OCI-LY7 (cell line): Measurements from ENCODE around the gene KRTAP25-1. TPM values are rescaled to one million over a fixed set of nuclear protein-coding genes. Genes with fewer than 3 reads are reported as not detected.

Experiments used
- BruUV-seq: library from RNA; stranded (reverse); fragments of 400-500 nt; replicated peaks from 2 replicates; lab custom pipeline; 2021; lab: Mats Ljungman, UMichigan
- CTCF ChIA-PET: fragments of 300-600 bp; sonication (Branson Sonifier 250); formaldehyde crosslinking; loops from one replicate; lab custom pipeline; 2022; ENCODE audit warnings: antibody characterized with exemption; ENCODE audit not compliant: unreplicated experiment; lab: Charles Lee
- POLR2A ChIA-PET: fragments of 300-600 bp; sonication (Branson Sonifier 250); formaldehyde crosslinking; loops from one replicate; lab custom pipeline; 2022; ENCODE audit warnings: antibody characterized with exemption; lab: Charles Lee
- DNase-seq: peaks from one replicate; pipeline ENCODE4 v3.0.0-alpha.2; 2015; ENCODE audit warnings: low spot score
- H2AFZ ChIP-seq: fragments of 200-600 bp; sonication (generic), shearing (Covaris generic); 2 replicates; pipeline ENCODE4 v1.6.1; 2014; ENCODE audit warnings: mild to moderate bottlenecking, antibody characterized with exemption, low read length, moderate library complexity
- H3K27ac ChIP-seq: fragments of 200-600 bp; sonication (generic); 2 replicates; pipeline ENCODE4 v1.5.1; 2014; ENCODE audit warnings: mixed run types, low read depth, mild to moderate bottlenecking, moderate library complexity, low read length, inconsistent platforms; ENCODE audit not compliant: poor library complexity, severe bottlenecking
- H3K36me3 ChIP-seq: fragments of 200-600 bp; sonication (generic); 2 replicates; pipeline ENCODE4 v1.6.1; 2014; ENCODE audit warnings: mild to moderate bottlenecking, antibody characterized with exemption, low read length, moderate library complexity, mixed read lengths; ENCODE audit not compliant: insufficient read depth
- H3K4me1 ChIP-seq: fragments of 200-600 bp; sonication (generic); 2 replicates; pipeline ENCODE4 v1.5.1; 2014; ENCODE audit warnings: mild to moderate bottlenecking, low read length; ENCODE audit not compliant: insufficient read depth, poor library complexity, severe bottlenecking
- H3K4me2 ChIP-seq: fragments of 200-600 bp; sonication (generic); 2 replicates; pipeline ENCODE4 v1.6.1; 2014; ENCODE audit warnings: mild to moderate bottlenecking, low read length
- H3K4me3 ChIP-seq: fragments of 200-600 bp; sonication (generic); 2 replicates; pipeline ENCODE4 v1.5.1; 2014; ENCODE audit warnings: mild to moderate bottlenecking, low read depth, low read length; ENCODE audit not compliant: poor library complexity, severe bottlenecking
- H3K79me2 ChIP-seq: fragments of 200-600 bp; sonication (generic); 2 replicates; pipeline ENCODE4 v1.6.1; 2016; ENCODE audit warnings: low read depth, mild to moderate bottlenecking, low read length, moderate library complexity, mixed read lengths; ENCODE audit not compliant: insufficient read depth
- H3K9me2 ChIP-seq: fragments of 200-600 bp; sonication (generic); 2 replicates; pipeline ENCODE4 v1.6.1; 2016; ENCODE audit warnings: mild to moderate bottlenecking, low read length, mixed read lengths; ENCODE audit not compliant: insufficient read depth
- H3K9me3 ChIP-seq: fragments of 200-600 bp; sonication (generic); 2 replicates; pipeline ENCODE4 v1.6.1; 2014; ENCODE audit warnings: mild to moderate bottlenecking, mixed run types, low read length, mixed read lengths
- H4K20me1 ChIP-seq: fragments of 200-600 bp; sonication (generic); 2 replicates; pipeline ENCODE4 v1.6.1; 2014; ENCODE audit warnings: mild to moderate bottlenecking, antibody characterized with exemption, low read length, moderate library complexity, mixed read lengths; ENCODE audit not compliant: insufficient read depth
- CTCF ChIP-seq: fragments of 200-600 bp; sonication (generic); conservative IDR thresholded peaks from 2 replicates; pipeline ENCODE4 v1.5.1; 2014; ENCODE audit warnings: mild to moderate bottlenecking, antibody characterized with exemption, low read length, moderate library complexity, mixed read lengths
- EZH2phosphoT487 ChIP-seq: fragments of 200-600 bp; sonication (generic); IDR thresholded peaks from 2 replicates; pipeline ENCODE4 v1.6.1; 2018; ENCODE audit warnings: low read depth, borderline replicate concordance, mild to moderate bottlenecking, mixed run types, antibody characterized with exemption, low read length, moderate library complexity, mixed read lengths
- intact Hi-C: fragments of 100-400 bp; cut with micrococcal nuclease; formaldehyde crosslinking; loops from one replicate; pipeline ENCODE4 v1.10.0; 2022; ENCODE audit not compliant: unreplicated experiment
- total RNA-seq, 2 experiments: library from RNA; depleted of rRNA in 1 of 2; stranded (reverse); fragments of >200 nt in 1 of 2; shearing (Covaris generic) in 1 of 2; gene quantifications; 2 replicates each; pipeline ENCODE4 v1.2.3, GENCODE V29; 2014 to 2022

The KRTAP25-1 gene
- total RNA-seq, 2 experiments from 2014 or later = not detected

- Histone ChIP-seq H3K27ac (no peak within 1 kb of the TSS), H3K4me1 (no peaks in the 10 kb centered on the region), H3K4me3 (no peak within 1 kb of the TSS), H4K20me1 (no peaks in the 10 kb centered on the region), H3K36me3 (no peaks in the 10 kb centered on the region), H3K4me2 (no peak within 1 kb of the TSS), H3K9me3 (no peaks in the 10 kb centered on the region), H3K79me2 (no peaks in the 10 kb centered on the region), H3K9me2 (no peaks in the 10 kb centered on the region), H2AFZ (no peak within 1 kb of the TSS)
- ChIA-PET POLR2A (no interaction called here), CTCF (no interaction called here)
- TF ChIP-seq CTCF (no peak), EZH2phosphoT487 (no peak)
- no TSS peak for BruUV-seq
- DNase-seq = no peak
- intact Hi-C loops = no loop called here
Measured at GRCh38 chr21:30320215-30320614, 30.9 kb upstream of the KRTAP25-1 start, which contains the start of gene KRTAP26-1. Gene KRTAP26-1, minus strand, starts transcription at chr21:30320315. Its CDS starts 280 bp downstream, at chr21:30320035.

GRCh38 chr21:30315701-30316100 lies 26.4 kb upstream of the KRTAP25-1 start:
- no TSS peak for BruUV-seq
- H2AFZ ChIP-seq = no peak overlapping the region
- H3K4me1 ChIP-seq = no peaks in the 10 kb centered on the region
- intact Hi-C loops = no loop called here
- H3K4me3 ChIP-seq = no peak overlapping the region
- H4K20me1 ChIP-seq = no peaks in the 10 kb centered on the region
- TF ChIP-seq EZH2phosphoT487 = no peak
- no peak for TF ChIP-seq CTCF
- H3K9me2 ChIP-seq = no peaks in the 10 kb centered on the region
- no peaks in the 10 kb centered on the region for H3K36me3 ChIP-seq
- no peaks in the 10 kb centered on the region for H3K79me2 ChIP-seq
- no peak for DNase-seq
- no peaks in the 10 kb centered on the region for H3K9me3 ChIP-seq
- H3K27ac ChIP-seq = no peak overlapping the region
- POLR2A ChIA-PET = interaction anchor here (0.5 to 0.8 kb wide), 2 partner anchors 14 to 37 kb away, joined by 3 read pairs; no protein-coding TSS in a partner anchor
- CTCF ChIA-PET = no interaction called here
- no peak overlapping the region for H3K4me2 ChIP-seq

- Histone ChIP-seq H3K9me3 (no peaks in the 10 kb centered on the region), H3K9me2 (no peaks in the 10 kb centered on the region), H3K36me3 (no peaks in the 10 kb centered on the region), H2AFZ (no peak overlapping the region), H3K4me1 (no peaks in the 10 kb centered on the region), H3K4me3 (no peak overlapping the region), H4K20me1 (no peaks in the 10 kb centered on the region), H3K4me2 (no peak overlapping the region), H3K79me2 (no peaks in the 10 kb centered on the region), H3K27ac (no peak overlapping the region)
- no peak for DNase-seq
- CTCF ChIA-PET = no interaction called here
- POLR2A ChIA-PET = interaction anchor here (1.0 to 1.1 kb wide), 2 partner anchors 10 to 20 kb away, joined by 3 to 4 read pairs; no protein-coding TSS in a partner anchor
- no TSS peak for BruUV-seq
- TF ChIP-seq CTCF (no peak), EZH2phosphoT487 (no peak)
- intact Hi-C loops = no loop called here
Measured at GRCh38 chr21:30306884-30307283, 17.6 kb upstream of the KRTAP25-1 start.
